Astrocyte (in vitro differentiated cells and primary cell): ENCODE measurements around the gene MMAB. TPM values are rescaled to one million over a fixed set of nuclear protein-coding genes. Genes with fewer than 3 reads are reported as not detected.

Experiments used
- DNase-seq: peaks from one replicate; pipeline ENCODE4 v3.0.0-alpha.2; 2010; ENCODE audit warnings: low read depth
- FAIRE-seq: peaks from 2 replicates; lab custom pipeline; 2011; peaks lifted over from hg19 to GRCh38; lab: Jason Lieb, UNC
- H2AFZ ChIP-seq: 2 replicates; pipeline ENCODE4 v1.6.0; 2012; ENCODE audit warnings: low read depth, low read length, inconsistent platforms
- H3K27ac ChIP-seq: 2 replicates; pipeline ENCODE4 v1.5.1; 2011; ENCODE audit warnings: low read depth, low read length, inconsistent platforms
- H3K27me3 ChIP-seq: 2 replicates; pipeline ENCODE4 v1.6.0; 2011; ENCODE audit warnings: low read length, inconsistent platforms; ENCODE audit not compliant: insufficient read depth
- H3K36me3 ChIP-seq: 2 replicates; pipeline ENCODE4 v1.5.1; 2011; ENCODE audit warnings: low read length, inconsistent platforms; ENCODE audit not compliant: insufficient read depth
- H3K4me1 ChIP-seq: 2 replicates; pipeline ENCODE4 v1.5.1; 2011; ENCODE audit warnings: low read length, inconsistent platforms; ENCODE audit not compliant: insufficient read depth
- H3K4me2 ChIP-seq: 2 replicates; pipeline ENCODE4 v1.6.0; 2012; ENCODE audit warnings: low read length, inconsistent platforms
- H3K4me3 ChIP-seq: 2 replicates; pipeline ENCODE4 v1.5.1; 2011; ENCODE audit warnings: low read depth, mild to moderate bottlenecking, low read length, inconsistent platforms; ENCODE audit not compliant: insufficient read depth
- H3K79me2 ChIP-seq: 2 replicates; pipeline ENCODE4 v1.6.0; 2012; ENCODE audit warnings: mild to moderate bottlenecking, low read length, inconsistent platforms; ENCODE audit not compliant: insufficient read depth
- H3K9ac ChIP-seq: 2 replicates; pipeline ENCODE4 v1.6.0; 2012; ENCODE audit warnings: mild to moderate bottlenecking, low read length, inconsistent platforms
- H3K9me3 ChIP-seq: 2 replicates; pipeline ENCODE4 v1.5.1; 2012; ENCODE audit warnings: low read depth, mild to moderate bottlenecking, low read length, inconsistent platforms; ENCODE audit not compliant: insufficient read depth
- H4K20me1 ChIP-seq: 2 replicates; pipeline ENCODE4 v1.6.0; 2012; ENCODE audit warnings: low read length, inconsistent platforms; ENCODE audit not compliant: insufficient read depth
- H3K27ac Mint-ChIP-seq: one replicate; pipeline ENCODE4 v1.8.0; 2021; ENCODE audit warnings: mild to moderate bottlenecking, mixed read lengths; ENCODE audit not compliant: unreplicated experiment
- H3K27me3 Mint-ChIP-seq: one replicate; pipeline ENCODE4 v1.8.0; 2021; ENCODE audit warnings: low read depth, mixed read lengths; ENCODE audit not compliant: unreplicated experiment
- H3K36me3 Mint-ChIP-seq: one replicate; pipeline ENCODE4 v1.8.0; 2021; ENCODE audit warnings: low read depth, mixed read lengths; ENCODE audit not compliant: unreplicated experiment
- H3K4me1 Mint-ChIP-seq: one replicate; pipeline ENCODE4 v1.8.0; 2021; ENCODE audit warnings: low read depth, mixed read lengths; ENCODE audit not compliant: unreplicated experiment
- H3K4me3 Mint-ChIP-seq: one replicate; pipeline ENCODE4 v1.8.0; 2021; ENCODE audit warnings: mild to moderate bottlenecking, moderate library complexity, mixed read lengths; ENCODE audit not compliant: unreplicated experiment
- H3K9me3 Mint-ChIP-seq: one replicate; pipeline ENCODE4 v1.8.0; 2021; ENCODE audit warnings: mild to moderate bottlenecking, mixed read lengths; ENCODE audit not compliant: unreplicated experiment
- CTCF ChIP-seq: IDR thresholded peaks from 2 replicates; pipeline ENCODE4 v1.5.1; 2011; ENCODE audit warnings: low read depth, mild to moderate bottlenecking, inconsistent platforms, low read length, moderate library complexity; ENCODE audit not compliant: insufficient read depth
- EZH2 ChIP-seq: IDR thresholded peaks from 2 replicates; pipeline ENCODE4 v1.6.1; 2012; ENCODE audit warnings: mild to moderate bottlenecking, low read length, inconsistent platforms; ENCODE audit not compliant: insufficient read depth
- total RNA-seq: library from RNA; stranded (reverse); gene quantifications from 2 replicates; pipeline ENCODE4 v1.2.1, GENCODE V29; 2021

MMAB gene
- total RNA-seq, 1 donor from 2014 or later = 17.8 TPM

DNA sequence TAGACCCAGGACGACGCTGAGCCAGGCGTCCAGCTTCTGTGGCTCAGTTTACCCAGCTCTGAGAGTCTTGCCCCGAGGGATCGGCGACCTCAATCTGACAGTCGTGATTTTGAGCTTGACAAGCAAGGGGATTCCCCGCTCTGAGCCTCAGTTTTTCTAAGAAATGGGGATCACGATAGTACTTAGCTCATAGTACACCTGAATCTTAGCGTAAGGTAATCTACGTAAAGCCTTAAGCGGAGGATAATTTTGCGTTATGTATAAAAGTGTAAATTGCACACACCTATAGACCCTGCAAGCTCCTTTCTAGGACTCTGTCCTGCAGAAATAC, 575 bp upstream of the MMAB start:
- H4K20me1 ChIP-seq = no peaks in the 10 kb centered on the region
- peaks cover 7% of the 10 kb centered on the region for H3K36me3 Mint-ChIP-seq
- H3K79me2 ChIP-seq = peaks cover 8% of the 10 kb centered on the region
- H2AFZ ChIP-seq = peak overlapping the region; percentile 85
- H3K9ac ChIP-seq = peak overlapping the region; percentile 80
- no peaks in the 10 kb centered on the region for H3K27me3 Mint-ChIP-seq
- FAIRE-seq (no peak), DNase-seq (no peak)
- no peak overlapping the region for H3K27ac Mint-ChIP-seq
- H3K27me3 ChIP-seq = no peaks in the 10 kb centered on the region
- TF ChIP-seq CTCF (no peak), EZH2 (no peak)
- peak overlapping the region; percentile 95 for H3K4me2 ChIP-seq
- no peaks in the 10 kb centered on the region for H3K9me3 ChIP-seq
- peak overlapping the region; percentile 93 for H3K4me3 Mint-ChIP-seq
- H3K4me3 ChIP-seq = peak overlapping the region; percentile 87
- peaks cover 11% of the 10 kb centered on the region for H3K4me1 ChIP-seq
- peaks cover 13% of the 10 kb centered on the region for H3K36me3 ChIP-seq
- peak overlapping the region; percentile 29 for H3K27ac ChIP-seq
- no peaks in the 10 kb centered on the region for H3K4me1 Mint-ChIP-seq
- H3K9me3 Mint-ChIP-seq = no peaks in the 10 kb centered on the region

GRCh38 chr12:109572506-109572845, 828 bp downstream of the MMAB start:
- Histone ChIP-seq H3K27me3 (no peaks in the 10 kb centered on the region), H3K4me1 (peaks cover 11% of the 10 kb centered on the region), H3K36me3 (peaks cover 13% of the 10 kb centered on the region), H3K4me2 (peak overlapping the region; percentile 95), H3K9ac (peak overlapping the region; percentile 80), H3K4me3 (peak overlapping the region; percentile 87), H2AFZ (peak overlapping the region; percentile 83), H3K79me2 (peaks cover 8% of the 10 kb centered on the region), H3K27ac (no peak overlapping the region), H3K9me3 (no peaks in the 10 kb centered on the region), H4K20me1 (no peaks in the 10 kb centered on the region)
- Mint-ChIP-seq H3K36me3 (peaks cover 7% of the 10 kb centered on the region), H3K27me3 (no peaks in the 10 kb centered on the region), H3K9me3 (no peaks in the 10 kb centered on the region), H3K4me1 (no peaks in the 10 kb centered on the region), H3K4me3 (peak overlapping the region; percentile 93), H3K27ac (no peak overlapping the region)
- DNase-seq = no peak
- FAIRE-seq = no peak
- TF ChIP-seq EZH2 (no peak), CTCF (no peak)

DNA sequence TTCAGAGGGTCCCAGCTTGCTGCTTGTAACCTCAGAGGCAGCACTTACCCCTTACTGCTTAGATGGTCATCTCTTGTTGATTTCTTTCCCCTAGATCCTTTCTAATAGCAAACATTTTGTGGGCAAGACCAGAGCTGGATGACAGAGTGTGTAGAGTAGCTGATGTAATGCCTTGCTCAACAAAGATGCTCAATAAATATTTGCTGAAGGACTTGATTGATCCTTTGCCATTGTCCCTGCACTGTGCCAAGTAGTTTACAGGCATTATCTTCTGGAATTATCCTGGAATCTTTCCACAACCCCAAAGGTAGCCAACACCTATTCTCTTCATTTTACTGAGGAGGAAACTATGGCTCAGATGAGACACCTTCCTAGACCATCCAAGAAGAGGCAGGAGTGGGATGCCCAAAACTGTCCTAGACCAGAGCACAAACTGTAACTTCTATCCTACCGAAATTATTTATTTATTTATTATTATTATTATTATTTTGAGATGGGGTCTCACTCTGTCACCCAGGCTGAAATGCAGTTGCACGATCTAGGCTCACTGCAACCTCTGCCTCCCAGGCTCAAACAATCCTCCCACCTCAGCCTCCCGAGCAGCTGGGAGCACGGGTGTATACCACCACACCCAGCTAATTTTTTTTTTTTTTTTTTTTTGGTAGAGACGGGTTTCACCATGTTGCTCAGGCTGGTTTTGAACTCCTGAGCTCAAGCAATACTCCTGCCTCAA, 1.4 kb downstream of the MMAB start:
- peaks cover 8% of the 10 kb centered on the region for H3K79me2 ChIP-seq
- DNase-seq (no peak), FAIRE-seq (no peak)
- H3K36me3 ChIP-seq = peaks cover 13% of the 10 kb centered on the region
- H3K9ac ChIP-seq = no peak overlapping the region
- H2AFZ ChIP-seq = no peak overlapping the region
- no peaks in the 10 kb centered on the region for H3K4me1 Mint-ChIP-seq
- H3K4me2 ChIP-seq = peak overlapping the region; percentile 95
- no peak overlapping the region for H3K27ac Mint-ChIP-seq
- no peaks in the 10 kb centered on the region for H3K9me3 Mint-ChIP-seq
- TF ChIP-seq CTCF (no peak), EZH2 (no peak)
- H4K20me1 ChIP-seq = no peaks in the 10 kb centered on the region
- H3K27me3 Mint-ChIP-seq = no peaks in the 10 kb centered on the region
- H3K27ac ChIP-seq = no peak overlapping the region
- peaks cover 11% of the 10 kb centered on the region for H3K4me1 ChIP-seq
- H3K4me3 Mint-ChIP-seq = peak overlapping the region; percentile 93
- no peak overlapping the region for H3K4me3 ChIP-seq
- no peaks in the 10 kb centered on the region for H3K27me3 ChIP-seq
- peaks cover 4% of the 10 kb centered on the region for H3K36me3 Mint-ChIP-seq
- no peaks in the 10 kb centered on the region for H3K9me3 ChIP-seq
